ENCODE results near the gene C2CD2. TPM values are rescaled to one million over a fixed set of nuclear protein-coding genes. Genes with fewer than 3 reads are reported as not detected.

C2CD2 gene
- total and polyA plus RNA-seq, 2 experiments from 2014 or later = 4.5 to 16.2 TPM

- Mint-ChIP-seq H3K4me1 (peaks cover 32% of the 10 kb centered on the region), H3K27me3 (ENCODE audit: insufficient read depth, low read depth, poor library complexity) (peaks cover 10% of the 10 kb centered on the region), H3K36me3 (ENCODE audit: low read depth) (no peaks in the 10 kb centered on the region), H3K9me3 (no peaks in the 10 kb centered on the region), H3K4me3 (no peak overlapping the region), H3K27ac (no peak overlapping the region)
- ATAC-seq (no peak), DNase-seq (ENCODE audit: low spot score) (no peak)
- H3F3A ChIP-seq (replicated peaks; ENCODE audit: low read depth) = no peaks in the 10 kb centered on the region
- H3K4me1 ChIP-seq (ENCODE audit: insufficient read depth) = no peaks in the 10 kb centered on the region
- H2AFZ ChIP-seq = no peak overlapping the region
- no peaks in the 10 kb centered on the region for H3K36me3 ChIP-seq (ENCODE audit: insufficient read depth)
- no peak overlapping the region for H3K27ac ChIP-seq (ENCODE audit: low read depth)
- H3K9me2 ChIP-seq (ENCODE audit: insufficient read depth) = no peaks in the 10 kb centered on the region
- H3K79me2 ChIP-seq (replicated peaks; ENCODE audit: insufficient read depth) = no peaks in the 10 kb centered on the region
- TF ChIP-seq EZH2phosphoT487 (IDR thresholded peaks at IDR 0.05; ENCODE audit: unreplicated experiment) (no peak), POLR2AphosphoS5 (IDR thresholded peaks at IDR 0.05; ENCODE audit: low read depth) (no peak), NANOG (IDR thresholded peaks at IDR 0.05; ENCODE audit: borderline replicate concordance) (no peak)
- no peak overlapping the region for H3K4me2 ChIP-seq
- no peak overlapping the region for H3K4me3 ChIP-seq
- H3K27me3 ChIP-seq (ENCODE audit: insufficient read depth) = no peaks in the 10 kb centered on the region
- H4K20me1 ChIP-seq (replicated peaks; ENCODE audit: insufficient read depth) = no peaks in the 10 kb centered on the region
Measured at GRCh38 chr21:41965045-41965444, 11.2 kb upstream of the C2CD2 start.

GRCh38 chr21:41964171-41964570 lies 10.4 kb upstream of the C2CD2 start:
- no peak overlapping the region for H3K27ac Mint-ChIP-seq
- H4K20me1 ChIP-seq (replicated peaks; ENCODE audit: insufficient read depth) = no peaks in the 10 kb centered on the region
- no peak overlapping the region for H3K27ac ChIP-seq (ENCODE audit: low read depth)
- H3K4me3 ChIP-seq = no peak overlapping the region
- H3K9me3 Mint-ChIP-seq = no peaks in the 10 kb centered on the region
- no peaks in the 10 kb centered on the region for H3K36me3 Mint-ChIP-seq (ENCODE audit: low read depth)
- no peak overlapping the region for H2AFZ ChIP-seq
- H3K4me1 ChIP-seq (ENCODE audit: insufficient read depth) = no peaks in the 10 kb centered on the region
- H3K4me3 Mint-ChIP-seq = no peak overlapping the region
- no peaks in the 10 kb centered on the region for H3K9me2 ChIP-seq (ENCODE audit: insufficient read depth)
- peaks cover 31% of the 10 kb centered on the region for H3K4me1 Mint-ChIP-seq
- no peak for DNase-seq (ENCODE audit: low spot score)
- no peak overlapping the region for H3K4me2 ChIP-seq
- no peaks in the 10 kb centered on the region for H3K79me2 ChIP-seq (replicated peaks; ENCODE audit: insufficient read depth)
- H3K27me3 Mint-ChIP-seq (ENCODE audit: insufficient read depth, low read depth, poor library complexity) = peaks cover 10% of the 10 kb centered on the region
- ATAC-seq = no peak
- H3K27me3 ChIP-seq (ENCODE audit: insufficient read depth) = no peaks in the 10 kb centered on the region
- no peaks in the 10 kb centered on the region for H3K36me3 ChIP-seq (ENCODE audit: insufficient read depth)
- no peaks in the 10 kb centered on the region for H3F3A ChIP-seq (replicated peaks; ENCODE audit: low read depth)
- TF ChIP-seq NANOG (IDR thresholded peaks at IDR 0.05; ENCODE audit: borderline replicate concordance) (no peak), POLR2AphosphoS5 (IDR thresholded peaks at IDR 0.05; ENCODE audit: low read depth) (no peak), CTCF (conservative IDR thresholded peaks at IDR 0.05; ENCODE audit: low read depth in 2 of 2) (no peak), EZH2 (IDR thresholded peaks at IDR 0.05; ENCODE audit: low read depth, unreplicated experiment) (no peak), REST (IDR thresholded peaks at IDR 0.05; ENCODE audit: unreplicated experiment) (no peak), JUNB (IDR thresholded peaks at IDR 0.05; ENCODE audit: unreplicated experiment) (no peak), EZH2phosphoT487 (IDR thresholded peaks at IDR 0.05; ENCODE audit: unreplicated experiment) (no peak), ZNF114 (CRISPR knock-in tag; IDR thresholded peaks at IDR 0.05) (no peak), ZNF331 (CRISPR knock-in tag; IDR thresholded peaks at IDR 0.05; ENCODE audit: low read depth) (no peak), STAT1 (IDR thresholded peaks at IDR 0.05; ENCODE audit: unreplicated experiment) (no peak), CREB1 (CRISPR knock-in tag; IDR thresholded peaks at IDR 0.05; ENCODE audit: low read depth) (no peak), ETS1 (IDR thresholded peaks at IDR 0.05) (no peak)
